Measurements from ENCODE around the gene LGALS1. TPM values are rescaled to one million over a fixed set of nuclear protein-coding genes. Genes with fewer than 3 reads are reported as not detected.
A peak's percentile ranks its signal among the peaks of the same experiment; 100 is the strongest.

The LGALS1 gene
- total and polyA plus RNA-seq, 9 of the 15 experiments (the other 6 are each of a cell fraction or from before 2014, with no cell fraction given), result 160 to 800 (median 330) TPM

DNA sequence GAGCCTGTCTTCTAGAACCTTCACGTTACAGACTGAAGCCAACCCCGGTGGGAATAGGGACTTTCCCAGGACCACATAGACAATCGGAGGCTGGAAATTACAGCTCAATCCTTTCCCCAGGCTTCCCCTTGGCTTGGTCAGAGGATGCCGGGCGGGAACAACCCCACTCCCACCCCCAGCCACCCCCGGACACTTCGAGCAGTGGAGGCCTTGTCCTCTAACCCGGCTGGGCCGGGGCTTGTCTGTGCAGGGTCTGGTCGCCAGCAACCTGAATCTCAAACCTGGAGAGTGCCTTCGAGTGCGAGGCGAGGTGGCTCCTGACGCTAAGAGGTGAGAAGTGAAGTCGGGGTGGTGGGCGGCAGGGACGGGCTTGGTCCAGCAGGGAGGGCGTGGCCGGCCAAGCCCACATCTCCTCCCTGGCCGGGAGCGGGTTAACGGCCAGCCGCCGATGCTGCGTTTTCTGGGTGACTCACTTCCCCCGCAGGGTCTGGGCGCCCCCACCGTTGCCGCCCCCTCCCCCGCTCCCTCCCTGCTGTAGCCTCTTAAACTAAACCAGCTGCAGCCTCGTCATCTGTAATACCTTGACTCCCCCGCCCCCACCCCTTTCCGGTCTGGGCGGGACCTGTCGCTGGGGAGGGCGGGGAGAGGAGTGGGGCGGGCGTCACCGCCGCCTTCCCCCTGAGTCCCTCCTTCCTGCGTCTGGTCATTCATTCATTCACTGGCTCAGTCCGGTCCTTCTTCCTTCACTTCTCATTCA is 1.5 kb downstream of the LGALS1 start (continued):
- peak in 1 of 2 experiments; percentile 78; a peak in 2 of 4 replicates for TF ChIP-seq KDM4B (IDR thresholded peaks at IDR 0.05; ENCODE audit: borderline replicate concordance in 2 of 2, low read depth in 1 of 2)
- TF ChIP-seq, protein P1, sequence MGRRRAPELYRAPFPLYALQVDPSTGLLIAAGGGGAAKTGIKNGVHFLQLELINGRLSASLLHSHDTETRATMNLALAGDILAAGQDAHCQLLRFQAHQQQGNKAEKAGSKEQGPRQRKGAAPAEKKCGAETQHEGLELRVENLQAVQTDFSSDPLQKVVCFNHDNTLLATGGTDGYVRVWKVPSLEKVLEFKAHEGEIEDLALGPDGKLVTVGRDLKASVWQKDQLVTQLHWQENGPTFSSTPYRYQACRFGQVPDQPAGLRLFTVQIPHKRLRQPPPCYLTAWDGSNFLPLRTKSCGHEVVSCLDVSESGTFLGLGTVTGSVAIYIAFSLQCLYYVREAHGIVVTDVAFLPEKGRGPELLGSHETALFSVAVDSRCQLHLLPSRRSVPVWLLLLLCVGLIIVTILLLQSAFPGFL (CRISPR knock-in tag; IDR thresholded peaks at IDR 0.05), result no peak
- TF ChIP-seq NCOA4 (IDR thresholded peaks at IDR 0.05; ENCODE audit: partially characterized antibody), result no peak
- TF ChIP-seq GABPA (tag; conservative IDR thresholded peaks at IDR 0.05; ENCODE audit: low read depth), result peak; percentile 80
- TF ChIP-seq NRF1 (conservative IDR thresholded peaks at IDR 0.05 in 1 of 2, IDR thresholded peaks at IDR 0.05 in 1 of 2), result 0 out of 4 replicates have a peak, but pooled peaks of 1 of the 2 experiments have one; percentile 18
- TF ChIP-seq, protein P2, sequence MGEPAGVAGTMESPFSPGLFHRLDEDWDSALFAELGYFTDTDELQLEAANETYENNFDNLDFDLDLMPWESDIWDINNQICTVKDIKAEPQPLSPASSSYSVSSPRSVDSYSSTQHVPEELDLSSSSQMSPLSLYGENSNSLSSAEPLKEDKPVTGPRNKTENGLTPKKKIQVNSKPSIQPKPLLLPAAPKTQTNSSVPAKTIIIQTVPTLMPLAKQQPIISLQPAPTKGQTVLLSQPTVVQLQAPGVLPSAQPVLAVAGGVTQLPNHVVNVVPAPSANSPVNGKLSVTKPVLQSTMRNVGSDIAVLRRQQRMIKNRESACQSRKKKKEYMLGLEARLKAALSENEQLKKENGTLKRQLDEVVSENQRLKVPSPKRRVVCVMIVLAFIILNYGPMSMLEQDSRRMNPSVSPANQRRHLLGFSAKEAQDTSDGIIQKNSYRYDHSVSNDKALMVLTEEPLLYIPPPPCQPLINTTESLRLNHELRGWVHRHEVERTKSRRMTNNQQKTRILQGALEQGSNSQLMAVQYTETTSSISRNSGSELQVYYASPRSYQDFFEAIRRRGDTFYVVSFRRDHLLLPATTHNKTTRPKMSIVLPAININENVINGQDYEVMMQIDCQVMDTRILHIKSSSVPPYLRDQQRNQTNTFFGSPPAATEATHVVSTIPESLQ (CRISPR knock-in tag; IDR thresholded peaks at IDR 0.05), result no peak
- peak; percentile 57; the same call in 1 of the 2 replicates for TF ChIP-seq NCOR1 (IDR thresholded peaks at IDR 0.05)
- peak; percentile 79 for TF ChIP-seq DPF2 (IDR thresholded peaks at IDR 0.05)
- TF ChIP-seq ELF2 (CRISPR knock-in tag; IDR thresholded peaks at IDR 0.05), result no peak
- TF ChIP-seq, protein P3, sequence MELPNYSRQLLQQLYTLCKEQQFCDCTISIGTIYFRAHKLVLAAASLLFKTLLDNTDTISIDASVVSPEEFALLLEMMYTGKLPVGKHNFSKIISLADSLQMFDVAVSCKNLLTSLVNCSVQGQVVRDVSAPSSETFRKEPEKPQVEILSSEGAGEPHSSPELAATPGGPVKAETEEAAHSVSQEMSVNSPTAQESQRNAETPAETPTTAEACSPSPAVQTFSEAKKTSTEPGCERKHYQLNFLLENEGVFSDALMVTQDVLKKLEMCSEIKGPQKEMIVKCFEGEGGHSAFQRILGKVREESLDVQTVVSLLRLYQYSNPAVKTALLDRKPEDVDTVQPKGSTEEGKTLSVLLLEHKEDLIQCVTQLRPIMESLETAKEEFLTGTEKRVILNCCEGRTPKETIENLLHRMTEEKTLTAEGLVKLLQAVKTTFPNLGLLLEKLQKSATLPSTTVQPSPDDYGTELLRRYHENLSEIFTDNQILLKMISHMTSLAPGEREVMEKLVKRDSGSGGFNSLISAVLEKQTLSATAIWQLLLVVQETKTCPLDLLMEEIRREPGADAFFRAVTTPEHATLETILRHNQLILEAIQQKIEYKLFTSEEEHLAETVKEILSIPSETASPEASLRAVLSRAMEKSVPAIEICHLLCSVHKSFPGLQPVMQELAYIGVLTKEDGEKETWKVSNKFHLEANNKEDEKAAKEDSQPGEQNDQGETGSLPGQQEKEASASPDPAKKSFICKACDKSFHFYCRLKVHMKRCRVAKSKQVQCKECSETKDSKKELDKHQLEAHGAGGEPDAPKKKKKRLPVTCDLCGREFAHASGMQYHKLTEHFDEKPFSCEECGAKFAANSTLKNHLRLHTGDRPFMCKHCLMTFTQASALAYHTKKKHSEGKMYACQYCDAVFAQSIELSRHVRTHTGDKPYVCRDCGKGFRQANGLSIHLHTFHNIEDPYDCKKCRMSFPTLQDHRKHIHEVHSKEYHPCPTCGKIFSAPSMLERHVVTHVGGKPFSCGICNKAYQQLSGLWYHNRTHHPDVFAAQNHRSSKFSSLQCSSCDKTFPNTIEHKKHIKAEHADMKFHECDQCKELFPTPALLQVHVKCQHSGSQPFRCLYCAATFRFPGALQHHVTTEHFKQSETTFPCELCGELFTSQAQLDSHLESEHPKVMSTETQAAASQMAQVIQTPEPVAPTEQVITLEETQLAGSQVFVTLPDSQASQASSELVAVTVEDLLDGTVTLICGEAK (IDR thresholded peaks at IDR 0.05), result 0 out of 2 replicates have a peak, but pooled peaks have one; percentile 9
- TF ChIP-seq, protein P3 (CRISPR knock-in tag; IDR thresholded peaks at IDR 0.05), result no peak

Data from K562 (cell line).